T1000 (cell line): ENCODE measurements around the gene TCEAL1.
"Not testable (repeated sequence)": the region's sequence is repeated elsewhere in the genome, so short reads cannot be mapped to it uniquely, and the experiment has no call there.

Source experiments
- DNase-seq: peaks from one replicate; lab custom pipeline; 2025; ENCODE audit warnings: mixed read lengths; lab: John Stamatoyannopoulos, UW

Gene TCEAL1

DNA sequence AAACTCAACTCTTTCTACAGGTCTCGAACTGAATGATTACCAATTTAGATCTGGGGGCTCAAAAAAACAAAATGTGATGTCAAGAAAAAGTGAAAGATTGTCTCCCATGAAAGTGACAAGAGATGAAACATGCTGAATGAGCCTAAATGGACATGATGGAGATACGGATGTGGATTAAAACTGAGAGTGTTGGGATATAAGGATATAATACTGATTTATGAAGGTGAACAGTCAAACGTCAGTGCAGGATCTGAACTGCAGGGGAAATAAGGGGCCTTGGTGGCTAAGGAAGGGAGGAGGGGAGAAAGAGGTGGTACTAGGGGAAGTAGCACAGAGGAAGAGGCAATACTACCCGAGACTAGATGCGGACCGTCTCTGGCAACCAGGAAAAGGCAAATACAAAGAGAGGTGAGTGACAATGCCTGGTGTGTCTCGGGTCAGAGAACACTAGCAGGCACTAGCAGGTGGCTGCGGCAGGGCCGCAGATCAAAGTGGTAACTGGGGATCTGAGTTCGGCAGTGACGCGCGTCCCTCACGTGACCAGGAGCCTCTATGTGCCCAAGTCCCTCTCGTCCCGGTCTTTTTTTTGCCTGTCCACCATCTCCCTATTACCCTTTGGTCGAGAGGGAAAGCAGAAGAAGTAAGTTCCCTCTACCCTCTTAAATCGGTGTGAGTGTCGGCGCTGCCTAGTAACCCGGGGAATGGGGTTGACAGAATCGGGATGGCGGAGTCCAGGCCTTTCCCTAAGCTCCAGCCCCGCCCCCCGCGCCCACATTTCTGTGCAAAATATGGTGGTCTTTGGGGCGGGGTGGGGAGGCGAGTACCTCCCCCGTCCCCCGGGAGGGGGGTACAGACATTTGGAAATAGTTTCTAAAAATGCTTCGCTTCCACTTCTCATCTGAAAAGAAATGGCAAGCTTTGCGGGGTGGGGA is at the start of gene TCEAL1:
TCEAL1 (plus strand) TSS at position 590 of the 932 bp plus-strand sequence. CDS start 942 bp downstream, outside the sequence.
- no peak for DNase-seq

GRCh38 chrX:103584596-103584995 is 44.2 kb upstream of the TCEAL1 start:
- no peak for DNase-seq

DNA sequence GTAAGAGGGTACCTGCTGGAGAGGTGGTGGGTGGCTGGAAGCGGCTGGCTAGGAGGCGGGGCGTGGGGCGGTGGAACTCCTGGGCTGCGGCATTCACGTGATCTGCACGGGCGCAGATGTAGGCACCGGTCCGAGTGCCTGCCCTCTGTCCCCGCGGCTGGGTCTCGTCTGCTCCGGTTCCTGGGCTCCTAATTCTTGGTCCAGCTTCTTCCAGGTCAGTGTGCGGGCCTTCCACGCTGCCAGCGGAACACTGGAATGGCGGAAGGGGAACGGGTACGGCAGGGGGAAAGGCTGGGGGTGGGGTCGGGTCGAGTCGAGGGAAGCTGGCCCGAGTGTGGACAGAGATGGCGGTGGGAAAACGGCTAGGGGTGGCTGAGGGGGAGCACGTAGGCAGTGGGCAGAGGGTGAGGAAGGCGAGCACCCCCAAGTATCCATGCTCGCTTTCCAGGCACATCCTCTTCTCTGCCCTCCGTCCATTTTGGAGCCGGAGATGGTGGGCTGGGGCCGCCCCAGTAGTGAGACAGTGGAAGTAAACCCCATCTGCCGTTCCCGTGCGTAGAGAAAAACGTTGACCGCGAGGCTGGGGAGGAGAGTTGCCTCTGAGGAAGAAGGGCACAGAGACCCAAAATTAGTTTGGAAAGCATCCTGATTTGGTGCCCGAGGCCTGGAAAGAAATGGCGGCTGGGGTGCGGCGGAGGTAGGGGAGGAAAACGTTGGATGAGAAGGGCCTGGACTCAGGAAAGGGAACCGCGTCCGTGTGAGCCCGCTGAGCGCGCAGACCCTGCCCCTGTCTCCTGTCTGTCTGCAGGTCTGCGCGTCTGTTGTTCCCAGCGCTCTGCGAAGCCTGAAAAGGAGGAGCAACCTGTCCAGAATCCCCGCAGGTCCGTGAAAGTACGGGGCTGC is 43.1 kb upstream of the TCEAL1 start, which contains the start of gene TCEAL4:
TCEAL4 (plus strand) TSS at position 105 of the 903 bp plus-strand sequence. CDS start 1,161 bp downstream, outside the sequence.
- no peak for DNase-seq

GRCh38 chrX:103586314-103586646 is 42.5 kb upstream of the TCEAL1 start:
- no peak for DNase-seq

- DNase-seq, result no peak
Measured at GRCh38 chrX:103586659-103587058, 42.1 kb upstream of the TCEAL1 start.

- DNase-seq, result not testable (repeated sequence)
Measured at GRCh38 chrX:103592295-103592694, 36.5 kb upstream of the TCEAL1 start.

DNA sequence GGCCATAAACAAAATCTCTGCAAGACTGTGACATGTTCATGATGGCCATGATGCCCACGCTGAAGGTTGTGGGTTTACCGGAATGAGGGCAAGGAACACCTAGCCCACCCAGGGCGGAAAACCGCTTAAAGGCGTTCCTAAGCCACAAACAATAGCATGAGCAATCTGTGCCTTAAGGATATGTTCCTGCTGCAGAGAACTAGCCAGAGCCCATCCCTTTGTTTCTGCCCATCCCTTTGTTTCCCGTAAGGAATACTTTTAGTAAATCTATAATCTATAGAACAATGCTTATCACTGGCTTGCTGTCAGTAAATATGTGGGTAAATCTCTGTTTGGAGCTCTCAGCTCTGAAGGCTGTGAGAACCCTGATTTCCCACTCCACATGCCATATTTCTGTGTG is 33.6 kb upstream of the TCEAL1 start:
- not testable (repeated sequence) for DNase-seq

DNA sequence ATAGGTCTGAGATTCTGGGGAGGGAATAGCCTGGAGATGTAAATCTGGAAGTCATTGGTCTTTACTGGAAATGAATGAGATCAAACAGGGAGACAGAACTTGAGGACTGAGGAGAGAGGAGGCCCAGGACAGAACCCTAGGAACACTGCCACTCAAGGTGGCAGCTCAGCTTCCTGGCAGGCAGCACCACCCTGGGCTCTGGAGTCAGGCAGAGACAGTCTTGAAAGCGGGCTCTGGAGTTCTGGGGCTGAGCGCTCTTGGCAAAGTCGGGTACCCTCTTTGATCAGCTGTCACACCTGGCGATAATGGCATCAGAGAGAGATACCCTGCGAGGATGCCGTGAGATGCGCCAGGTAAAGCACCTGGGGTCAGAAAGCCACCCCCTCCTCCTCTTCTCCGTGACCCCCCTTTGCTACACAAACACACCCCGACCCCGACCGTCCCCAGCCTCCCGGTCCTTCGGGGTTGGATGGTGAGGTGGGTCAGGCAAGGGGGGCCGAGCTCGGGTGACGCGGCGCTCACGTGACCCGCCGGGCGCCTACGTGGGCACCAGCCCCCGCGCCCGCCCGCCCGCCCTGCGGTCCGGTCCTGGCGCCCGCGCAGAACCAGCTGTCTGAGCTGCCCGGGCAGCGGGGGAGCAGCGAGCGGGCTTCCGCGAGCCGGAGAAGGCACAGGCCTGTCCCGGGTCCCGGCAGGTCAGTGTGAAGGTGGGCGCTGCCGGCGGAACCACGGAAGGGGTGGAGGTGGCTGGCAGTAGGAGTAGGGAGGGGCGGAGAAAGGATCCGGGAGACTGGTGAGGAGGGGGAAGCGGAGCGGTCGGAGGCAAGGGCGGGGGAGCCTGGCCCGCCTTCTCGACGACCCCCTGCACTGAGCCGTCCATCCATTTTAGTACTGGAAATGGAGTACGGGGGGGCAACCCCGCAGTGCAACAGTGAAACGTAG is 21.1 kb upstream of the TCEAL1 start, which contains the start of gene TCEAL3:
TCEAL3 (plus strand) TSS at position 600 of the 942 bp plus-strand sequence. CDS start 1,102 bp downstream, outside the sequence.
- DNase-seq, result no peak

DNA sequence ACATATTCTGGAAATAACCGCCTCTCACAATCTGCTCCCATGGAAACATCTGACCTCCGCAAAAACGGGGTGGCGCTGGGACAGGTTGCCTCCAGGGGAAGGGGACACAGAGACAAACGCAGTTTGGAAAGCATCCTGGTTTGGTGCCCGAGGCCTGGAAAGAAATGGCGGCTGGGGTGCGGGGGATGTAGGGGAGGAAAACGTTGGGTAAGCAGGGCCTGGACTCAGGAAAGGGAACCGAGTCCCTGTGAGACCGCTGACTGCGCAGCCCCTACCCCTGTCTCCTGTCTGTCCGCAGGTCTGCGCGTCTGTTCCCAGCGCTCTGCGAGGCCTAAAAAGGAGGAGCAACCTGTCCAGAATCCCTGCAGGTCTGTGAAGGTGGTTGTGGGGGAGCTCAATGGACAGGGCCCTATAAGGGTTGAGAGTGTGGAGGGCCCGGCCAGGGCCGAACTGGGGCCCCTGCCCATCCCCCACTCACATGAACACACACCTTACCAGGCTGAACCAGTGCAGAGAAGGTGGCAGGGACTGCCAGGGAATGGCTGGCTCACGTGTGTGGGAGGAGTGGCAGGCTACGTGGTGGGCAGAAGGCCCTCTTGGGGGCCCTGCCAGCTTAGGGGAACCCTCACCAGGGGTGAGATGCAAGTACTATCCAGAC is 20.3 kb upstream of the TCEAL1 start:
- DNase-seq, result no peak

DNA sequence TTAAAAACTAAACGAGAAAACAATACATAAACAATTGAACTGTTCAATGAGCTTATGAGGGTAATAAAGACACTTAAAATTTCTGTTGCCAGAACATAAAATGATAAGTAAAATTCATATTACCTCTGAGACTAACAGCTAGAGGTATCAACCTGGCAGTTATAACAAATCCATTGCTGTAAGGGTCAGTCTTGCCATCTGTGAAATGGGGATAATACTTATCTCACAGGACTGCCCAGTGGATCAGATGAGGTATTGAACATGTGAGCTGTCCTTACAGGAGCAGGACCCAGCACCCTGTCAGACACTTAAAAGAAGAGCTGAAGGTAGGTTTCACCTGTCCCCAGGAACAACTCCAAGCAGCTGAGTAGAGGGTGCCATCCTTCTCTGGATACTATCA is 18.5 kb upstream of the TCEAL1 start:
- no peak for DNase-seq

- no peak for DNase-seq
Measured at GRCh38 chrX:103613362-103613890, 15.3 kb upstream of the TCEAL1 start.

- no peak for DNase-seq
Measured at GRCh38 chrX:103614999-103615398, 13.8 kb upstream of the TCEAL1 start.

DNA sequence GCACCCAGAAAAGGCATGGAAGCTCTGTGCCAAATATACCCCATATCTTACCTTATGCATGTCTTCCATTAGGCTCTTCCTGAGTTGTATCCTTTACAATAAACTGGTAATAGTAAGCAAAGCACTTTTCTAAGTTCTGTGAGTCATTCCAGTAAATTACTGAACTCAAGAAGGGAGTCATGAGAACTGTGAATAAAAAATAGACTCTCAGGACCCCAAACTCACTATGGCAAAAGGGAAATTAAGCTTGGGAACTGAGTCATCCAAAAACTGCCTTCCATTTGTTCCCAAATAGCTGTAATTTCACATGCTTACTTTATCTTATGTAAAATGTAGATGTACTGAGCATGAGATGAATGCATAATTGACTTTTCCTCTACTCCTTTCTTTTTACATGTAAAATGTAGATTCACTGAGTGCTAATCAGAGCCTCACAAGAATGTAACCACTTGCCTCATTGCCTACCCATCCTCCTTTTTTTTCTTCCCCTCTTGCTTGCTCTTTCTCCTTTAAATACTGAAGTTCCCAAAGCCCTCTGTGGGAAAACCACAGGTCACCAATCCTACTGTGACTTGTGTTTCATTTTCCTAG is 12.9 kb upstream of the TCEAL1 start:
- no peak for DNase-seq

- no peak for DNase-seq
Measured at GRCh38 chrX:103616676-103617186, 12.0 kb upstream of the TCEAL1 start.

GRCh38 chrX:103624111-103624510 is 4.7 kb upstream of the TCEAL1 start:
- DNase-seq, result no peak

DNA sequence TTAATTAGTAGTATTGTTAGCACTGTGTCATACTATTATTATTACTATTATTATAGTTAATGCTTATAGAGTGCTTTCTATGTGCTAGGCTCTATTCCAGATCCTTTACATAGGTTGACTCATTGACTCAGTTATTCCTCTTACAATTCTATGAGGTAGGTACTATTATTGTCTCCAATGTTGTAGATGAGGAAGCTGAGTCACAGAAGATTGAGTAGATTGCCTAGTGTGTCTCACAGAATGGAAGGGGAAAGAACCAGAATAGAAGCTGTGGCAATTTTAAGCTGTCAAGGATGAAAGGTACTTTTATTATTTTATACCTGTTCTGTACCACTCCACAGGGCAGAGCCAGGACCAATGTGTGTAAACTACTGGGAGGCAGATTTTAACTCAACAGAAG is 1.9 kb upstream of the TCEAL1 start:
- DNase-seq, result no peak

GRCh38 chrX:103629318-103630170 is 769 bp downstream of the TCEAL1 start:
- DNase-seq, result no peak

GRCh38 chrX:103630171-103630511 is 1.4 kb downstream of the TCEAL1 start:
- no peak for DNase-seq

- no peak for DNase-seq
Measured at GRCh38 chrX:103631145-103631544, 2.4 kb downstream of the TCEAL1 start.
